NCI-H345 treated with DMSO at 0.1 percent for 48 hours (cell line): ENCODE data around the gene SLC7A10.
"Not testable (repeated sequence)": the region's sequence is repeated elsewhere in the genome, so short reads cannot be mapped to it uniquely, and the experiment has no call there.

Experiments
- DNase-seq: peaks from one replicate; lab custom pipeline; 2025; ENCODE audit not compliant: unreplicated experiment; lab: John Stamatoyannopoulos, UW

The SLC7A10 gene

DNA sequence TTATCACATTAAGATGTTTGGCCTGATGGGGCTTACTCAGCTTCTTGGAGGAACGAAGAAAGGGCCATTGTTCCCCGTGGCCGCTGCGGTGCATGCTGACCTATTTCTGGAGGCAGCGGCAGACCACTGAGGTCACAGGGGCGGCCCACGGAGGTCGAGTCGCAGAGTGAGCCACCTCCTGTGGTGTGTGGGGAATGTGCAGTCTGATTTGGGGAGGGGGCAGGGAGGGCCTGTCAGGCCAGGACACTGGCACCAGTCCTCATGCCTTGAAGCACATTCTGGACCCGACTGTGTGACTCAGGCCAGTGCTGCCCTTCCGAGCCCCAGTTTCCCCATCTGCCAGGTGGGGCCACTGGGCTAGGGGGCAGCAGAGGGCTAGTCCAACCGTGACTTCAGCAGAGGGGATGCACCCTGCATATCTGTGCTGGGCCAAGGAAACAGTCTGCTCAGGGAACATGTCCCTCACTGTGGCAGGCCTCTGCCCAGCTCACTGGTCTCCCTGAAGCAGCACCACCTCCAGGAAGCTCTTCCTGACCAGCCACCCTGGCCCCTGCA, 6.3 kb downstream of the SLC7A10 start:
- no peak for DNase-seq

- no peak for DNase-seq
These were observed 7.8 kb downstream of the SLC7A10 start for GRCh38 chr19:33217881-33218280.

DNA sequence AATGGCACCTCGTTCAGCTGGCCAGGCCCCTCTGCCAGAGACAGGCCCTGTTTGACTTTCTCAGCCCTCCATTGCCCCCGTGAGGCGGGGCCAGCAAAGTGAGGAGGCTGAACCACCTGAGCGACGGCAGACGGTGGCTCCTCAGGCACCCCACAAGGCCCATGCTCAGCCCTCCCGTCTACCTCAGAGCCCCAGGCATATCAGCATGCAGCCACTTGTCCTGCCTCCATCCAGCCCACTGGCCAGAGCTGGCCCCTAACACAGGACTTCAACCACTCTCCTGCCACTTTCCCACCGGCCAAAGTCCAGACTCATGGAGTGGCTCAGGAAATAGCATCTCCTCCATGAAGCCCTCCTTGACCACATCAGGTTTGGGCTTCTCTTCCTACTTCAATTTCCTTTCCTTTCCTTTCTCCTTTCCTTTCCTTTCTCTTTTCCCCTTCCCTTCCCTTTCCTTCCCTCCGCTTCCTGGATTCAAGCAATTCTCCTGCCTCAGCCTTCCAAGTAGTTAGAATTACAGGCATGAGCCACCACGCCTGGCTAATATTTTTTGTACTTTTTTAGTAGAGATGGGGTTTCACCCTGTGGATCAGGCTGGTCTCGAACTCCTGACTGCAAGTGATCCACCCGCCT, 9.3 kb downstream of the SLC7A10 start:
- DNase-seq, result no peak

- DNase-seq, result no peak
These were observed 10.0 kb downstream of the SLC7A10 start for GRCh38 chr19:33215438-33216197.

GRCh38 chr19:33214596-33214995, 11.1 kb downstream of the SLC7A10 start:
- DNase-seq, result no peak

- no peak for DNase-seq
These were observed 13.0 kb downstream of the SLC7A10 start for GRCh38 chr19:33212436-33213172.

- DNase-seq, result no peak
These were observed 13.7 kb downstream of the SLC7A10 start for GRCh38 chr19:33211794-33212435.

DNA sequence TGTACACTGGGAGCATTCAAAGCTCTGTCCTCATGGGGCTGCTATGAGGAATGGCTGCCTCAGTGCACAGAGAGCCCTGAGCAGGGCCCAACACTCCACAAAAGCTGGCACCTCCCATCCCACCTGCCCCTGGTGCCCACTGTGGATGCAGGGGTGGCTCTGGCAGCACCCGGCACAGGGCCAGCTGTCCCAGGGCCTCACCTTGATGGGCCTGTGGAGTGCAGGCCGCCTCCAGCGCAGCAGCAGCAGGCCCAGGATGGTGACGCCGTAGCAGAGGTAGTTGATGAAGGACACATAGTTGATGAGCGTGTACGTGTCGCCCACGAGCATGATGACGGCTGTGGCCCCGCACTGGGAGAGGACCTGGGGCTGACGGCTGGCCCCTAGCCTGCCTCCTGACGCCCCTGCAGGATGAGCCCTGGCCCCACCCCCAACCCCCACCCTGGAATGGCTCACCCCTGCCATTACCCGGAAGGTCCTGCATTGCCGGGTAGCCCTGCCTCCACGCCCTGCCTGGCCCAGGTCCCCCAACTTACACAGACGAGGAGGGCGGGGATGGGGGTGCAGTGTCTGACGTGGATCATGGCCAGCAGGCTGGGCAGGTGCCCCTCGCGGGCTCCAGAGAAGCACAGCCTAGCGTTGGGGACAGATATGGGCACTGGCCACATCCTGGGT, 15.2 kb downstream of the SLC7A10 start:
- DNase-seq, result no peak

DNA sequence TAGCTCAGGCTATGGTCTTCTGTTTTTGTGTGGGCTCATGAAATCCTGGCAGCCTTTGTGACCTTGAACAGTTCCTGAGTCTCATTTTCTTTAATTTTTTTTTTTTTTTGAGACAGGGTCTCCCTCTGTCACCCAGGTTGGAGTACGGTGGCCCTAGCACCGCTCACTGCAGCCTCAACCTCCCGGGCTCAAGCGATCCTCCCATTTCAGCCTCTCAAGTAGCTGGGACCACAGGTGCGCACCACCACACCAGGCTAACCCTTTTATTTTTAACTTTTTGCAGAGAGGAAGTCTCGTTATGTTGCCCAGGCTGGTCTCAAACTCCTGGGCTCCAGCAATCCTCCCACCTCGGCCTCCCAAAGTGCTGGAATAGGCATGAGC, 15.8 kb downstream of the SLC7A10 start:
- not testable (repeated sequence) for DNase-seq

DNA sequence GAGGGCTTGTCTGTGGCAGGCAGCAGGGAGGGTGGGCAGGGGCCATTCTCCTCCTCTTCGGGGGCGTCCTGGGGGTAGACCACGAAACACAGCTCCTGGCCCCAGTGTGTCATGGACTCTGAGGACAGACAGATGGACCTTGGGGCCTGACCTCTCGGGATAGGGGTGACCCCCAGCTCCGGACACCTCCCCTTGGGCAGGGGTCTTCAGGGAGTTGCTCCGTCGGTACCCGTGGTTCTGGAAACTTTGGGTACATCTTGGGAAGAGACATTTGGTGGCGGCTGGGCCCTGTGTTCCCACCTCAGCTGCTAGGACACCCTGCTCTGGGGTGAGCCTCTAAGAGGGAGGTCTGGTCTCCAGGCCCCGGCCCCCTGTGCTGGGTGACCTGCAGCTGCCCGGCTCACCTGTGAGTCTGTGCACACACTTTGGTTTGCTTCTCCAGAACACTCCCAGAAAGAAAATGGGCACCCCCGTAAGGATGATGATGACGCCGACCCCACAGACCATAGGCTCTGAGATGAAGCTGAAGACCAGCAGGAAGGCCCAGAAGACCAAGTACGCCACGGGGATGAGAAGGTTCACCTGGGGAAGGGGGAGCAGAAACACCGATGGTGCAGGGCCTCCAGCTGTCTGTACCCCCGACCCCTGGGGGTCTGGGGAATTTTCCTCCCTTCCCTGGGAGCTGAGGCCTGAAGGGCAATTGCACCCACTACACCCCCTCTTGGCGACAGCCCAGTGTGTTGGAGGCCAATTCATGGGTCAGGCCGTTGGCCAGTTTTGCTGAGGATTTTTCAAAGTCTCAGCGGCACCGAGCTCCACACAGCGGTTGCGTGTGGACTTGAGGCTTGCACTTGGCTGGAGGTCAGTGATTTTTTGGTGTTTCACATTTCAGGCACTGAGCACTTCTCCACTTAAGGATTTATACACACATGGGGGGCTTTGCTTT, 16.5 kb downstream of the SLC7A10 start:
- DNase-seq, result no peak

DNA sequence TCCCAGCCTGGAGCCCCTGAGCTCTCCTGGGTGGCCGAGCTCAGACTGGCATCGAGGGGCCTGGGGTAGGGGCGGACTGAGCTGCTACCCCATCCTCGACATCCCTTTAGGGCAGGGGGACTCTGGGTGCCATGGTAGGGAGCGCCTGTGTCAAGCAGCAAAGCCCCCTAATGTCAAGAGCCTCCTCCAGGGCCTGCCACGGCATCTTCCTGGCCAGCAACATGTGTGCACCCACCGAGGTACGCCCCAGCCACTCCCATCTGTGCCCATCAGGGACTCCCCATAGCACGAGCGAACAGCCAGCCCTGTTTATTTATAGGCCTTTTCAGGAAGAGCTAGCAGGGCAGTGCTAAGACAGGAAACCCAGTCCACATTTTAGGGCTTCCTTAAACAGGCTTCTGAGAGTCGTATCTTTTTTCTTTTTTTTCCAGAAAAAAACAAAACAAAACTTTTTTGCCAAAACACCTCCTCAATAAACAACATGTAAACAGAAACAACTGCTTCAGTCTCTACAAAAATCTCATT, 17.2 kb downstream of the SLC7A10 start:
- DNase-seq, result no peak

GRCh38 chr19:33207903-33208302, 17.7 kb downstream of the SLC7A10 start:
- no peak for DNase-seq

DNA sequence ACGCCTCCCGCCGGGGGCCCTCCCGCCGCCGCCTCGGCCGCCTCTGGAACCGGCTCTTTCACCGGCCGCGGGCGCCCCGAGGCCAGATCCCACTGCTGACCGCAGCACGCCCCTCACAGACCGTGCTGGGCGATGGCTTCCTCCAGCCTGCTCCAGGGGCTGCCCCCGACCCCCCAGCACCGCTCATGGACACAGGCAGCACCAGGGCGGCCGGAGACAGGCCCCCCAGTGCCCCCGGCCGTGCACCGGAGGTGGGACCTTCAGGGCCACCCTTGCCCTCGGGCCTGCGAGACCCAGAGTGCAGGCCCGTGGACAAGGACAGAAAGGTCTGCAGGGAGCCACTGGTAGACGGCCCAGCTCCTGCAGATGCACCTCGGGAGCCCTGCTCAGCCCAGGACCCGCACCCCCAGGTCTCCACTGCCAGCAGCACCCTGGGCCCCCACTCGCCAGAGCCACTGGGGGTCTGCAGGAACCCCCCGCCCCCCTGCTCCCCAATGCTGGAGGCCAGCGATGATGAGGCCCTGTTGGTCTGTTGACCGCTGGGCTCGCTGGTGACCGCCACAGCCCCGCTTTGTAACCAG, 18.5 kb downstream of the SLC7A10 start:
- no peak for DNase-seq

- DNase-seq, result no peak
These were observed 19.2 kb downstream of the SLC7A10 start for GRCh38 chr19:33206261-33207039.

GRCh38 chr19:33205531-33206260, 20.0 kb downstream of the SLC7A10 start:
- no peak for DNase-seq

DNA sequence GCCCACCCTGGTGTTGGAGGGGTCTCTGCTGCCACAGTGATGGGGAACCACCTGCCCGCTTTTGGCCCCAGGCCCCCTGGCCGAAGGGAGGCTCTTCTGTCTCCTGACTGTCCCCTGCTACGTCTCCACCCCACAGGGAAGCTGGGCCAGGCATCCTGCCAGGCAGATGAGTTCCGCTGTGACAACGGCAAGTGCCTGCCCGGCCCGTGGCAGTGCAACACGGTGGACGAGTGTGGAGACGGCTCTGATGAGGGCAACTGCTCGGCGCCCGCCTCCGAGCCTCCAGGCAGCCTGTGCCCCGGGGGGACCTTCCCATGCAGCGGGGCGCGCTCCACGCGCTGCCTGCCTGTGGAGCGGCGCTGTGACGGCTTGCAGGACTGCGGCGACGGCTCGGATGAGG, 20.5 kb downstream of the SLC7A10 start:
- DNase-seq, result no peak

GRCh38 chr19:33204136-33204973, 21.3 kb downstream of the SLC7A10 start:
- DNase-seq, result no peak
